GM12872 (cell line): ENCODE data around the gene POLR2E.

Experiments used
- TF ChIP-seq, protein P1 (sequence below): IDR thresholded peaks from 3 replicates; pipeline ENCODE4 v1.5.1; 2011; ENCODE audit warnings: low read depth, mild to moderate bottlenecking, low read length, moderate library complexity; ENCODE audit not compliant: insufficient read depth

The POLR2E gene

GRCh38 chr19:1105873-1106840 is 11.0 kb upstream of the POLR2E start:
- TF ChIP-seq, protein P1, sequence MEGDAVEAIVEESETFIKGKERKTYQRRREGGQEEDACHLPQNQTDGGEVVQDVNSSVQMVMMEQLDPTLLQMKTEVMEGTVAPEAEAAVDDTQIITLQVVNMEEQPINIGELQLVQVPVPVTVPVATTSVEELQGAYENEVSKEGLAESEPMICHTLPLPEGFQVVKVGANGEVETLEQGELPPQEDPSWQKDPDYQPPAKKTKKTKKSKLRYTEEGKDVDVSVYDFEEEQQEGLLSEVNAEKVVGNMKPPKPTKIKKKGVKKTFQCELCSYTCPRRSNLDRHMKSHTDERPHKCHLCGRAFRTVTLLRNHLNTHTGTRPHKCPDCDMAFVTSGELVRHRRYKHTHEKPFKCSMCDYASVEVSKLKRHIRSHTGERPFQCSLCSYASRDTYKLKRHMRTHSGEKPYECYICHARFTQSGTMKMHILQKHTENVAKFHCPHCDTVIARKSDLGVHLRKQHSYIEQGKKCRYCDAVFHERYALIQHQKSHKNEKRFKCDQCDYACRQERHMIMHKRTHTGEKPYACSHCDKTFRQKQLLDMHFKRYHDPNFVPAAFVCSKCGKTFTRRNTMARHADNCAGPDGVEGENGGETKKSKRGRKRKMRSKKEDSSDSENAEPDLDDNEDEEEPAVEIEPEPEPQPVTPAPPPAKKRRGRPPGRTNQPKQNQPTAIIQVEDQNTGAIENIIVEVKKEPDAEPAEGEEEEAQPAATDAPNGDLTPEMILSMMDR: no peak

DNA sequence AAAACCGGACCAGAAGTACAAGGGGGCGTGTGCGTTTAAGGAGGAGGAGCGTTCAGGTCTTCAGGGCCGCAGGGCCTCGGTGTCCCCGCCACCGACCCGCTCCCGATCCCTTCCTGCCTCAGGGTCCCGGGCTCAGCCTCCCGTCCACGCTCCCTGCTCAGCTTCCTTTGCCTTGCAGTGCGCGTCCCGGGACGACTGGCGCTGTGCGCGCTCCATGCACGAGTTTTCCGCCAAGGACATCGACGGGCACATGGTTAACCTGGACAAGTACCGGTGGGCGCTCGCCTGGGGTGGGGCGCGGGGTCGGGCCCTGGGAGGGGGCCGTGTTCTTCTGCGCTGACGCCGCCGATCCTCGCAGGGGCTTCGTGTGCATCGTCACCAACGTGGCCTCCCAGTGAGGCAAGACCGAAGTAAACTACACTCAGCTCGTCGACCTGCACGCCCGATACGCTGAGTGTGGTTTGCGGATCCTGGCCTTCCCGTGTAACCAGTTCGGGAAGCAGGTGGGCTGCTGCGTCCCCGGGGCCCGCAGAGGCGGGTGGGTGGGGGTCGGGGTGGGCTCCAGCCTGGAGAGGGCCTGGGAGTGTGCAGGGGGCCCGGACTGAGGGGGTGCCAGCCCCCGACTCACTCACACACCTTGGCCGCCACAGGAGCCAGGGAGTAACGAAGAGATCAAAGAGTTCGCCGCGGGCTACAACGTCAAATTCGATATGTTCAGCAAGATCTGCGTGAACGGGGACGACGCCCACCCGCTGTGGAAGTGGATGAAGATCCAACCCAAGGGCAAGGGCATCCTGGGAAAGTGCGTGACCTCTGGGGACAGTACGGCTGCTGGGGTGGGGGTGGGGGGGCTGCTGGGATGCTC is 10.1 kb upstream of the POLR2E start:
- TF ChIP-seq, protein P1: no peak

GRCh38 chr19:1104311-1105007 is 9.3 kb upstream of the POLR2E start:
- TF ChIP-seq, protein P1: no peak

DNA sequence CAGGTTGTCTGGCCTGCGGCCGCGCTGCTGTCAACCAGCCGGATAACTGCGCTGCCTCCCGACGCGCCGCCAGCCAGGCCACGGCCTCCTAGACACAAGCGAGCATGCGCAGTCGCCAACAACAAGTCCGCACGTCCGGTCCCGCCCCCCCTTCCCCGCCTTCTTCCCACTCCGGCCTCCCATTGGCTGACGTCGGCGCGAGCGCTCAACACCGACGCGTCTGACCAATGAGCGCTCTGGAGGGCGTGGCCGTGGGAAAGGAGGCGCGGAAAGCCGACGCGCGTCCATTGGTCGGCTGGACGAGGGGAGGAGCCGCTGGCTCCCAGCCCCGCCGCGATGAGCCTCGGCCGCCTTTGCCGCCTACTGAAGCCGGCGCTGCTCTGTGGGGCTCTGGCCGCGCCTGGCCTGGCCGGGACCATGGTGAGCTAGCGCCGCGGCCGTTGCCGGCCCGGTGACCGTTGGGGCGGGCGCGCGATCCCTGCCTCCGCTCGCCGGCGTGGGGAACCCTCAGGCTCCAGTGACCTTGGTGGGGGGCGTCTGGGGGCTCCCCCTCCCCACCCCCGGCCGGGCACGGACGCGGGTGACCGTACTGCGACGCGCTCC is 8.6 kb upstream of the POLR2E start, which contains the start of gene GPX4:
GPX4 (plus strand) TSS at position 287 of the 603 bp plus-strand sequence; CDS start at position 337, 50 bp downstream.
- TF ChIP-seq, protein P1: no peak

GRCh38 chr19:1103132-1103707 is 8.0 kb upstream of the POLR2E start:
- TF ChIP-seq, protein P1: no peak

DNA sequence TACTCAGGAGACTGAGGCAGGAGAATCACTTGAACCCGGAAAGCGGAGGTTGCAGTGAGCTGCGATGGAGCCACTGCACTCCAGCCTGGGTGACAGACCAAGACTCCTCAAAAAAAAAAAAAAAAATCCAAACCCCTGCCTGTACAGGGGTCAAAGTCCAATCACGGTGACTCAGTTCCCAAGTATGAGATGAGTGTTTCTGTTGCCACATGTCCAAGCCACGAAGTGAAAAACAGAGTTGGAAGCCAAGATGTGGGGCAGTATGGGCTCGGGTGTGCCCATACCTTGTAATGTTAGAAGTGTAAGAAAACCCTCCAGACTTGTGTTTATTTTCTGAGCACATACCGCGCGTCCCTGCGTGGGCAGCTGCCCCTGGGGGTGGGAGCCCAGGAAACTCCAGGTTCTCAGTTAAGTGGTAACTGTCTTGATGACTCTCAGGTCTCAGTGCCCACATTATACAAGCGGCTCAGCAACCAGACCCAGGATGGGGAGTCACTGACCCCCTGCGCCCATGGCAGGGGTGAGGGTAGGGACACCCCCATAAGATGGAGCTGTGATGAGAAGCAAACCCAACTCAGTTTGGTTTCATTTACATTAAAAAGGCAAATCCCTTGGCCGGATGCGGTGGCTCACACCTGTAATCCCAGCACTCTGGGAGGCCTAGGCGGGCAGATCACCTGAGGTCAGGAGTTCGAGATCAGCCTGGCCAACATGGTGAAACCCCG is 7.4 kb upstream of the POLR2E start:
- TF ChIP-seq, protein P1: no peak
